Mesothelial cell of epicardium (in vitro differentiated cells): ENCODE data around the gene UACA. TPM values are rescaled to one million over a fixed set of nuclear protein-coding genes. Genes with fewer than 3 reads are reported as not detected.

Experiments used
- DNase-seq, 2 experiments: peaks; one replicate each; pipeline ENCODE4 v3.0.0; 2021; ENCODE audit warnings: low spot score in 2 of 2; ENCODE audit not compliant: unreplicated experiment in 2 of 2
- H3K27ac Mint-ChIP-seq: 2 replicates; pipeline ENCODE4 v1.8.0; 2021; ENCODE audit warnings: mixed read lengths
- H3K27me3 Mint-ChIP-seq: 2 replicates; pipeline ENCODE4 v1.8.0; 2021; ENCODE audit warnings: low read depth, mixed read lengths
- H3K36me3 Mint-ChIP-seq: 2 replicates; pipeline ENCODE4 v1.8.0; 2021; ENCODE audit warnings: mixed read lengths
- H3K4me1 Mint-ChIP-seq: 2 replicates; pipeline ENCODE4 v1.8.0; 2021; ENCODE audit warnings: mixed read lengths
- H3K4me3 Mint-ChIP-seq: 2 replicates; pipeline ENCODE4 v1.8.0; 2021; ENCODE audit warnings: mild to moderate bottlenecking, moderate library complexity, mixed read lengths
- H3K9me3 Mint-ChIP-seq: 2 replicates; pipeline ENCODE4 v1.8.0; 2021; ENCODE audit warnings: mixed read lengths
- CTCF ChIP-seq: fragments of 200-600 bp; sonication (generic); IDR thresholded peaks from one replicate; pipeline ENCODE4 v1.5.0; 2021; ENCODE audit warnings: antibody characterized with exemption; ENCODE audit not compliant: unreplicated experiment
- total RNA-seq: library from RNA; stranded (reverse); gene quantifications from 3 replicates; pipeline ENCODE4 v1.2.1, GENCODE V29; 2021

UACA gene
- total RNA-seq, 1 donor from 2014 or later: 70.3 TPM

GRCh38 chr15:70788114-70789049, 25.0 kb upstream of the UACA start:
- no peak for TF ChIP-seq CTCF
- Mint-ChIP-seq H3K36me3 (no peaks in the 10 kb centered on the region), H3K4me1 (peaks cover 30% of the 10 kb centered on the region), H3K27ac (peak overlapping the region; percentile 0), H3K9me3 (no peaks in the 10 kb centered on the region), H3K4me3 (no peak overlapping the region), H3K27me3 (no peaks in the 10 kb centered on the region)
- DNase-seq: no peak

GRCh38 chr15:70786996-70787395, 23.6 kb upstream of the UACA start:
- DNase-seq: no peak
- peaks cover 23% of the 10 kb centered on the region for H3K4me1 Mint-ChIP-seq
- no peak for TF ChIP-seq CTCF
- no peaks in the 10 kb centered on the region for H3K36me3 Mint-ChIP-seq
- H3K9me3 Mint-ChIP-seq: no peaks in the 10 kb centered on the region
- no peaks in the 10 kb centered on the region for H3K27me3 Mint-ChIP-seq
- no peak overlapping the region for H3K4me3 Mint-ChIP-seq
- H3K27ac Mint-ChIP-seq: no peak overlapping the region

GRCh38 chr15:70783610-70784022, 20.3 kb upstream of the UACA start:
- Mint-ChIP-seq H3K36me3 (no peaks in the 10 kb centered on the region), H3K4me1 (peaks cover 17% of the 10 kb centered on the region), H3K9me3 (no peaks in the 10 kb centered on the region), H3K4me3 (no peak overlapping the region), H3K27ac (no peak overlapping the region), H3K27me3 (no peaks in the 10 kb centered on the region)
- no peak for TF ChIP-seq CTCF
- no peak for DNase-seq

GRCh38 chr15:70783041-70783440, 19.7 kb upstream of the UACA start:
- H3K27me3 Mint-ChIP-seq: no peaks in the 10 kb centered on the region
- TF ChIP-seq CTCF: no peak
- H3K27ac Mint-ChIP-seq: no peak overlapping the region
- DNase-seq: no peak
- H3K9me3 Mint-ChIP-seq: no peaks in the 10 kb centered on the region
- peaks cover 14% of the 10 kb centered on the region for H3K4me1 Mint-ChIP-seq
- H3K36me3 Mint-ChIP-seq: no peaks in the 10 kb centered on the region
- no peak overlapping the region for H3K4me3 Mint-ChIP-seq

GRCh38 chr15:70781236-70781635, 17.9 kb upstream of the UACA start:
- Mint-ChIP-seq H3K9me3 (no peaks in the 10 kb centered on the region), H3K27ac (no peak overlapping the region), H3K4me1 (peaks cover 11% of the 10 kb centered on the region), H3K36me3 (no peaks in the 10 kb centered on the region), H3K4me3 (no peak overlapping the region), H3K27me3 (no peaks in the 10 kb centered on the region)
- TF ChIP-seq CTCF: no peak
- no peak for DNase-seq
